ENCODE results near the gene MACF1. TPM values are rescaled to one million over a fixed set of nuclear protein-coding genes. Genes with fewer than 3 reads are reported as not detected.

Gene MACF1
- total and polyA plus RNA-seq, 2 donors (not counting 1 experiment from before 2014, with no cell fraction given) = 64.1 to 159 TPM

DNA sequence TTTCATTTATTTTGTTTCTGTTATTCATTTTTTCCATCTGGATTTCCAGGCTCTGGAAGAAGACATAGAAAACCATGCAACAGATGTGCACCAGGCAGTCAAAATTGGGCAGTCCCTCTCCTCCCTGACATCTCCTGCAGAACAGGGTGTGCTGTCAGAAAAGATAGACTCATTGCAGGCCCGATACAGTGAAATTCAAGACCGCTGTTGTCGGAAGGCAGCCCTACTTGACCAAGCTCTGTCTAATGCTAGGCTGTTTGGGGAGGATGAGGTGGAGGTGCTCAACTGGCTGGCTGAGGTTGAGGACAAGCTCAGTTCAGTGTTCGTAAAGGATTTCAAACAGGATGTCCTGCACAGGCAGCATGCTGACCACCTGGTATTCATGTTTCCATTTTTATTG is 223.4 kb downstream of the MACF1 start:
- CTCF ChIA-PET = no interaction called here

DNA sequence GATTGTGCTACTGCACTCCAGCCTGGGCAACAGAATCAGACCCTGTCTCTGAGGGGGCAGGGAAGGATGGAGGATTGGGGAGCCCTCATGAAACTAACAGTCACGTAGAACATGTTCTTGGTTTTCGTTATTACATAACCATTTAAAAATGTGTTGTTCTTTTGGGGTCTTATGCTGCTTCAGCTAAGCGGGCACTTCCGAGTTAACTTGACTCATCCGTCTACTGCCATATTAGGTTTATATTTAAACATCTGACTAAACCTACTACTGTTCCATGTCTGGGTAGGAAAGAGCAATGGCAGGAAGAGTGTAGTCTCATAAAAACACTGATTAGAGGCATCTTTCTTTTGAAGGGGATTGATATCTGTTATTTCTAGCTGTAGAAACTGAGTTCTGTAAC is 227.4 kb downstream of the MACF1 start:
- Mint-ChIP-seq H3K9me3 (ENCODE audit: insufficient read depth) (no peaks in the 10 kb centered on the region), H3K4me3 (no peak overlapping the region), H3K4me1 (no peaks in the 10 kb centered on the region), H3K27me3 (no peaks in the 10 kb centered on the region), H3K27ac (no peak overlapping the region)
- DNase-seq = no peak
- Histone ChIP-seq H3K4me3 (ENCODE audit: control extremely low read depth in 1 of 5, extremely low read depth in 1 of 5, insufficient read depth in 1 of 5, low read depth in 2 of 5, low read length in 4 of 5) (no peak overlapping the region), H3K9ac (ENCODE audit: low read length) (no peak overlapping the region), H3K9me3 (ENCODE audit: control extremely low read depth in 1 of 3, control insufficient read depth in 2 of 3, insufficient read depth in 1 of 3, low read length in 2 of 3) (no peaks in the 10 kb centered on the region), H4K20me1 (ENCODE audit: control insufficient read depth, insufficient read depth, low read length, poor library complexity, severe bottlenecking) (no peaks in the 10 kb centered on the region), H3K36me3 (replicated peaks in 1 of 2; ENCODE audit: control extremely low read depth in 1 of 2, control insufficient read depth in 1 of 2, extremely low read depth in 1 of 2, insufficient read depth in 2 of 2, low read length in 1 of 2) (peaks cover 18 to 89% of the 10 kb centered on the region in 2 experiments), H2AFZ (ENCODE audit: insufficient read depth, low read depth, low read length, poor library complexity, severe bottlenecking) (no peak overlapping the region), H3K4me1 (ENCODE audit: control insufficient read depth in 2 of 2, insufficient read depth in 2 of 2, low read length in 2 of 2) (no peaks in the 10 kb centered on the region), H3K27ac (ENCODE audit: low read length in 2 of 2) (no peak overlapping the region), H3K27me3 (replicated peaks in 1 of 4; ENCODE audit: control extremely low read depth in 1 of 4, control insufficient read depth in 3 of 4, insufficient read depth in 4 of 4, low read length in 3 of 4) (no peaks in the 10 kb centered on the region), H3K4me2 (replicated peaks; ENCODE audit: low read depth, low read length, poor library complexity, severe bottlenecking) (no peak overlapping the region), H3K79me2 (ENCODE audit: control insufficient read depth, insufficient read depth, low read length) (no peaks in the 10 kb centered on the region)
- intact Hi-C loops (cut with micrococcal nuclease) = loop anchor here (10.0 kb wide), 1 partner anchor 107 kb away; no protein-coding TSS in a partner anchor
- WGBS (ENCODE audit: insufficient coverage) = no CpG with 5 or more reads among the region's 5 CpGs
- POLR2A ChIA-PET = no interaction called here
- TF ChIP-seq EZH2 (IDR thresholded peaks at IDR 0.05; ENCODE audit: borderline replicate concordance, insufficient read depth, low read depth, low read length, poor library complexity, severe bottlenecking) = no peak
- TF ChIP-seq, protein P1, sequence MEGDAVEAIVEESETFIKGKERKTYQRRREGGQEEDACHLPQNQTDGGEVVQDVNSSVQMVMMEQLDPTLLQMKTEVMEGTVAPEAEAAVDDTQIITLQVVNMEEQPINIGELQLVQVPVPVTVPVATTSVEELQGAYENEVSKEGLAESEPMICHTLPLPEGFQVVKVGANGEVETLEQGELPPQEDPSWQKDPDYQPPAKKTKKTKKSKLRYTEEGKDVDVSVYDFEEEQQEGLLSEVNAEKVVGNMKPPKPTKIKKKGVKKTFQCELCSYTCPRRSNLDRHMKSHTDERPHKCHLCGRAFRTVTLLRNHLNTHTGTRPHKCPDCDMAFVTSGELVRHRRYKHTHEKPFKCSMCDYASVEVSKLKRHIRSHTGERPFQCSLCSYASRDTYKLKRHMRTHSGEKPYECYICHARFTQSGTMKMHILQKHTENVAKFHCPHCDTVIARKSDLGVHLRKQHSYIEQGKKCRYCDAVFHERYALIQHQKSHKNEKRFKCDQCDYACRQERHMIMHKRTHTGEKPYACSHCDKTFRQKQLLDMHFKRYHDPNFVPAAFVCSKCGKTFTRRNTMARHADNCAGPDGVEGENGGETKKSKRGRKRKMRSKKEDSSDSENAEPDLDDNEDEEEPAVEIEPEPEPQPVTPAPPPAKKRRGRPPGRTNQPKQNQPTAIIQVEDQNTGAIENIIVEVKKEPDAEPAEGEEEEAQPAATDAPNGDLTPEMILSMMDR (IDR thresholded peaks at IDR 0.05) = no peak
- ATAC-seq (ENCODE audit: low read depth) = no peak
- CTCF ChIA-PET = interaction anchor here (1.3 to 1.4 kb wide), 2 partner anchors 11 to 107 kb away, joined by 3 to 4 read pairs; no protein-coding TSS in a partner anchor

More for the DNA sequence above, 223.4 kb downstream of the MACF1 start:
- WGBS (ENCODE audit: insufficient coverage) = 100% methylated on average over 3 of the region's 4 CpGs
- H3K9me3 ChIP-seq (ENCODE audit: control extremely low read depth in 1 of 3, control insufficient read depth in 2 of 3, insufficient read depth in 1 of 3, low read length in 2 of 3) = no peaks in the 10 kb centered on the region
- no peak overlapping the region for H2AFZ ChIP-seq (ENCODE audit: insufficient read depth, low read depth, low read length, poor library complexity, severe bottlenecking)
- no peaks in the 10 kb centered on the region for H3K27me3 Mint-ChIP-seq
- H3K79me2 ChIP-seq (ENCODE audit: control insufficient read depth, insufficient read depth, low read length) = no peaks in the 10 kb centered on the region
- intact Hi-C loops (cut with micrococcal nuclease) = no loop called here
- ATAC-seq (ENCODE audit: low read depth) = no peak
- no peaks in the 10 kb centered on the region for H3K9me3 Mint-ChIP-seq (ENCODE audit: insufficient read depth)
- H3K36me3 ChIP-seq (replicated peaks in 1 of 2; ENCODE audit: control extremely low read depth in 1 of 2, control insufficient read depth in 1 of 2, extremely low read depth in 1 of 2, insufficient read depth in 2 of 2, low read length in 1 of 2) = peaks cover 6 to 93% of the 10 kb centered on the region in 2 experiments
- POLR2A ChIA-PET = no interaction called here
- no peak for DNase-seq
- H3K4me3 ChIP-seq (ENCODE audit: control extremely low read depth in 1 of 5, extremely low read depth in 1 of 5, insufficient read depth in 1 of 5, low read depth in 2 of 5, low read length in 4 of 5) = no peak overlapping the region
- no peak for TF ChIP-seq EZH2 (IDR thresholded peaks at IDR 0.05; ENCODE audit: borderline replicate concordance, insufficient read depth, low read depth, low read length, poor library complexity, severe bottlenecking)
- TF ChIP-seq, protein P1 (IDR thresholded peaks at IDR 0.05) = no peak
- no peak overlapping the region for H3K27ac Mint-ChIP-seq
- H3K4me1 ChIP-seq (ENCODE audit: control insufficient read depth in 2 of 2, insufficient read depth in 2 of 2, low read length in 2 of 2) = no peaks in the 10 kb centered on the region
- no peaks in the 10 kb centered on the region for H3K4me1 Mint-ChIP-seq
- no peak overlapping the region for H3K9ac ChIP-seq (ENCODE audit: low read length)
- no peak overlapping the region for H3K27ac ChIP-seq (ENCODE audit: low read length in 2 of 2)
- no peak overlapping the region for H3K4me2 ChIP-seq (replicated peaks; ENCODE audit: low read depth, low read length, poor library complexity, severe bottlenecking)
- H4K20me1 ChIP-seq (ENCODE audit: control insufficient read depth, insufficient read depth, low read length, poor library complexity, severe bottlenecking) = peaks cover 6% of the 10 kb centered on the region
- no peak overlapping the region for H3K4me3 Mint-ChIP-seq
- no peaks in the 10 kb centered on the region for H3K27me3 ChIP-seq (replicated peaks in 1 of 4; ENCODE audit: control extremely low read depth in 1 of 4, control insufficient read depth in 3 of 4, insufficient read depth in 4 of 4, low read length in 3 of 4)
